HG03066 (cell line): ENCODE measurements around the gene PTPRB.

Experiments
- ATAC-seq: cut with Tn5 transposase; IDR thresholded peaks from one replicate; pipeline ENCODE4 v1.9.1; 2021; ENCODE audit warnings: low read depth; ENCODE audit not compliant: unreplicated experiment

PTPRB gene

GRCh38 chr12:70637303-70638085 is at the start of gene PTPRB:
TSS of gene PTPRB (minus strand) at chr12:70637429. CDS start at chr12:70637395, 34 bp downstream.
- ATAC-seq, result no peak

- no peak for ATAC-seq
These were observed 49.7 kb upstream of the PTPRB start for GRCh38 chr12:70686907-70687306.

GRCh38 chr12:70686299-70686698 is 49.1 kb upstream of the PTPRB start:
- no peak for ATAC-seq

GRCh38 chr12:70683976-70684375 is 46.7 kb upstream of the PTPRB start:
- no peak for ATAC-seq

GRCh38 chr12:70671698-70672097 is 34.5 kb upstream of the PTPRB start:
- no peak for ATAC-seq

- ATAC-seq, result no peak
These were observed 33.7 kb upstream of the PTPRB start for GRCh38 chr12:70670948-70671347.

- no peak for ATAC-seq
These were observed 30.0 kb upstream of the PTPRB start for GRCh38 chr12:70667253-70667652.

- ATAC-seq, result no peak
These were observed 29.1 kb upstream of the PTPRB start for GRCh38 chr12:70666364-70666763.

- ATAC-seq, result no peak
These were observed 27.2 kb upstream of the PTPRB start for GRCh38 chr12:70664465-70664881.

GRCh38 chr12:70663838-70664237 is 26.6 kb upstream of the PTPRB start:
- ATAC-seq, result no peak

- no peak for ATAC-seq
These were observed 24.4 kb upstream of the PTPRB start for GRCh38 chr12:70661466-70662161.

GRCh38 chr12:70660620-70661219 is 23.5 kb upstream of the PTPRB start:
- ATAC-seq, result no peak

GRCh38 chr12:70660002-70660604 is 22.9 kb upstream of the PTPRB start:
- ATAC-seq, result no peak

GRCh38 chr12:70659077-70659606 is 21.9 kb upstream of the PTPRB start:
- ATAC-seq, result no peak

- no peak for ATAC-seq
These were observed 20.5 kb upstream of the PTPRB start for GRCh38 chr12:70657616-70658286.

- ATAC-seq, result no peak
These were observed 15.2 kb upstream of the PTPRB start for GRCh38 chr12:70652451-70652850.

- no peak for ATAC-seq
These were observed 11.6 kb upstream of the PTPRB start for GRCh38 chr12:70648831-70649230.

- no peak for ATAC-seq
These were observed 11.0 kb upstream of the PTPRB start for GRCh38 chr12:70648191-70648590.

GRCh38 chr12:70646850-70647249 is 9.6 kb upstream of the PTPRB start:
- ATAC-seq, result no peak
